Measurements from ENCODE around the gene DNAH11.
"Not testable (repeated sequence)": the region's sequence is repeated elsewhere in the genome, so short reads cannot be mapped to it uniquely, and the experiment has no call there.

The DNAH11 gene

DNA sequence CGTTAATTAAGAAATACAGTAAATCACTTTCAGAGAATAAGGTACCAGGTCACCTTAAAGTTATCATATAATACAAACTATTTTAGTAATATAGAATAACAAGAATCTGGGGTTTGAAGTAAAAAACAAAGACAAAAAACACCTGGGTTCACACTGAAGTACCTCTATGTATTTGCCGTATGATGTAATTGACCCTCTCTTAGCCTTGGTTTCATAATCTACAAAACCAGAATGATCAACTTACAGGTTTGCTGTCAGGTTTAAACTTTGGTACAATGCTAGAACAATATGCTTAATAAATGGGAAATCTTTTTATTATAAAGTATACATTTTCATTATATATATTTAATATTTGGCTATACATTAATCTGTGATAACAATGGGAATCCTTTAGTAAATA lies 344.5 kb downstream of the DNAH11 start:
- no peak for DNase-seq

GRCh38 chr7:21887779-21888178 lies 344.9 kb downstream of the DNAH11 start:
- DNase-seq, result no peak

DNA sequence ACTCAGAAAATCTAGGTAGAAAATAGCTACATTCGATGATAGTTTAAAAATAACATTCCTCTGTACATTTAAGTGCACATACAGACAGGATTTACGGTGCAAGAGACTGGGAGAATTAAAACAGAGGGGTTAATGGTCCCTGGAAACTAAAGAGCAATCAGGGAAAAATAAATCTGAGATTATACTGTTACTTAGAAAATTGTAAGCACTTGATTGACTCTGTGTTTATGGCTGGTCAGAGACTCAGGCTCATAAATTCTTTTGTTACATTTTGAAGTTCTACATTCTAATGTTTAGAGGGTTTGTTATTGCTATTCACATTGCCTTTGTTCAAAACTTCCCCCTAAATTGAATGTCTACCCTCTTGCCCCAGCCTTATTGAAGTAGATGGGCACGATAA lies 348.5 kb downstream of the DNAH11 start:
- no peak for DNase-seq

DNA sequence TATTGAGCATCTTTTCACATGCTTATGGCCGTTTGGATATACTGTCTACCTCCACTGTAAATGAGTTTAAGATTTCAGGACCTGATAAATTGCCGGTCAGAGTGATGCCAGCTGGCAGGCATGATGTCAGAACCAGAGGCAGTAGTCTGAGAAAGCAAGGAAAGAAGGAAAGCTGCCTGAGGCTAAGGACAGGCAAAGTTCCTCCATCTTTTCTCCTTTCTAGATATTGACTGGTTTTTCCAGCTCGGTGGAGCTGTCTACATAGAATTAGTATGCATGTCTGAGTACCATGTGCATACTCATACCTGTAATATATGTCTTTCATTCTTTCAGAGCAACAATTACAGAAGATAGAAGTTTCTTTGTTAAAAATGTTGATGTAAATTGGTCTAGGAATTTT lies 350.6 kb downstream of the DNAH11 start:
- DNase-seq, result no peak

- DNase-seq, result peak in 1 of 14 donors; percentile 5
These were observed 355.6 kb downstream of the DNAH11 start for GRCh38 chr7:21898265-21898930.

GRCh38 chr7:21902240-21902639 lies 359.4 kb downstream of the DNAH11 start:
- no peak for DNase-seq

DNA sequence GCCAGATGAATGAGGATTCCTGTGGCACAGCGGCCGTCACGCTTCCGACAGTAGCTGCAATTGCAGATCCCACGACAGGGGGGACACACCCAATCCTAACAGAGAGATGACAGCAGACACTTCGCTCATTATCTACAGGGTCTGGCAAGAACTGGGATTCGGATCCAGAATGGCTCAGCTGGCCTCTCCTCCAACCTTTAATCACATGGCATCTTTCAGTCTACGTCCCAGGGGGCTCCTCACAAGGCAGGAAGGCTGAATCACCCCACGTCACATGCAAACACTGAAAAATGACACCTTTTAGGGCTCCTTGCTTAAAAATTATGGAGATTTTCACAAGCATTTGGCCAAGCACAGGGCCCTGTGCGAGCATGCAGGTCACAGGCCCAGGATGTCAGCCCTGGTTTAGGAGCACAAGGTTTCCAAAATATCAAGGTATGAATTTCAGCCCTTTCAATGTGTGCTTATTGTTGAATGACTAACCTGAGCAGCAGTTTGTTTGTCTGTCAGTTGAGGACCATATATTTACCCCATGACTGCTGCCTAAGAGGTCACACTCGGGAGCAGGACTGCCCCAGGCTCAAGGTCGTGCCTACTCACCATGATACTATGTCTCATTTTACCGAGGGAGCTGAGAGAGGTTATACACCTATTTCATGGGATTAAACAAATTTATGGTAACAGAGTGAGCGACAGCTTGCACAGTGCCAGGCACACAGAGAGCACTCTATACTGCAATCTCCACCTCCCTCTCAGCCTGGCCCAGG lies 360.4 kb downstream of the DNAH11 start:
- DNase-seq, result no peak

GRCh38 chr7:21908746-21909145 lies 365.9 kb downstream of the DNAH11 start:
- DNase-seq, result no peak

GRCh38 chr7:21910253-21910652 lies 367.4 kb downstream of the DNAH11 start:
- DNase-seq, result no peak

DNA sequence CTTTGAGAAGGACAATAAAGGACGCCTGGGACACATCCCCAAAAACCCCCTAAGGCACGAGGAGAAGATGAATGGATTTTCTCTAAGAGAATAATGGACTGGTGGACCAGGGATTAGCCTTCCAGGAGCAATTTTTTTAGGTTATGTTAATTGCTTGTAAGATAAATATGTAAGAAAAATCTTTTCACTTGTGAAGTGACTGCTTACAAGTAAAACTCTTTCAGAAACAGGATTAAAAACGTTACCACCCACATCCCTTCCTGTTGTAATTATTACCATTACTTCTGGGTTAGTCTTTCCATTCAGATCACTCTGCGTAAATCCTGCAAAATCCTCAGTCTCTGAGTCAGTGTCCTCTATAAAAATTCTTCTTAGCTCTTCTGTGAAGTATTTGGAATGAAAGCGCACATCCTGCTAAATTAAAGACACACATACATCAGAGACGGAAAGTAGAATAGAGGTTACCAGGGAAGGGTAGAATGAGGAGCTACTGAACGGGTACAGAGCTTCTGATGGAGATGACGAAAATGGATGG lies 368.6 kb downstream of the DNAH11 start:
- DNase-seq, result no peak

- DNase-seq, result no peak
These were observed 369.5 kb downstream of the DNAH11 start for GRCh38 chr7:21912305-21912704.

- DNase-seq, result no peak
These were observed 370.3 kb downstream of the DNAH11 start for GRCh38 chr7:21912931-21913780.

GRCh38 chr7:21914671-21915070 lies 371.8 kb downstream of the DNAH11 start:
- DNase-seq, result no peak

GRCh38 chr7:21915140-21915539 lies 372.3 kb downstream of the DNAH11 start:
- DNase-seq, result no peak

DNA sequence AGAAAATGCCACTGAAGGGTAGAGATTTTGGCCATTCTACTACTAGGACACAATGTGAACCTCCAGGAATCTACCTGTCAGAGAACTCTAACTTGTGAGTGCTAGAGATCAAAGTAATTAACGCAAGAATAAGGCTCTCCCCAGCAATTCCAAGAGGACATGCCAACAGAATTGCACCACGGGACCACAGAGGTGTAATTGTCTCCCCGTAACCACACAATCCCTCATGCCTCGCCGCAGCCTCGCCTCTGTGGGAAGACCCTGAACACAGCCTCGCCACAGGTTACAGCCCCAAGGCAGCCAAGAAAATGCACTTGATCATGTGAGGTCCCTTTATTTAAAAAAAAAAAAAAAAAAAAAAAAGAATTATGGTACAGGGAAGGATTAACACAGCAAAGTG lies 373.3 kb downstream of the DNAH11 start:
- DNase-seq, result no peak

- no peak for DNase-seq
These were observed 373.8 kb downstream of the DNAH11 start for GRCh38 chr7:21916629-21917028.

GRCh38 chr7:21918216-21918615 lies 375.4 kb downstream of the DNAH11 start:
- no peak for DNase-seq

- DNase-seq, result no peak
These were observed 378.1 kb downstream of the DNAH11 start for GRCh38 chr7:21920936-21921335.

GRCh38 chr7:21922605-21923004 lies 379.8 kb downstream of the DNAH11 start:
- DNase-seq, result no peak

DNA sequence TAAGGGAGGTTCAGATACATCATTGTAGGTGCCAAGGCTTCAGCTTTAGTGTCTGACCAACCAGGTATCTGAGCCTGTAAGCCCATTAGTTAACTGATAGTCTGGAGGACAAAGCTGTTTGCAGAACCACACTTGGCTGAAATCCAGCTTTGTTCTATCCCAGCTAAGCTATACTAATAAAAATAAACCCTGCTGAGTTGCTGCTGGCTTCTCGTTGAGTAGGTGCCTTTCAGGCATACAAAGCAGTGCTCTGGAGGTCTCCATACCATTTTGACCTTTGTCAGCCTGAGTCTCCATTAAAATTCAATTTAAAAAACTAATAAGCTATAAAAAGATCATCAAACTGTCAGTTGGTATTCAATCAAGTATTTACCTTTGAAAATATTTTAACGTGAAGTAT lies 380.8 kb downstream of the DNAH11 start:
- DNase-seq, result no peak

DNA sequence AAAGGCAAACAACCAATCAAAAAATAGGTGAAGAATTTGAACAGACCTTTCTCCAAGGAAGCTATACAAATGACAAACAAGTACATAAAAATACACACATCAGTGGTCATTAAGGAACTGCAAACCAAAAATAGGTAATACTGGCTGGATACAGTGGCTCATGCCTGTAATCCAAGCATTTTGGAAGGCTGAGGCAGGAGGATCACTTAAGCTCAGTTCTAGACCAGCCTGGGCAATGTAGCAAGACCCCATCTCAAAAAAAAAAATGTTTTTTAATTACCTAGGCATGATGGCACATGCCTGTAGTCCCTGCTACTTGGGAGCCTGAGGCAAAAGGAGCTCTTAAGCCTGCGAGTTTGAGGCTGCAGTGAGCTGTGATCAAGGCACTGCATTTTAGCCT lies 383.6 kb downstream of the DNAH11 start:
- no peak for DNase-seq

DNA sequence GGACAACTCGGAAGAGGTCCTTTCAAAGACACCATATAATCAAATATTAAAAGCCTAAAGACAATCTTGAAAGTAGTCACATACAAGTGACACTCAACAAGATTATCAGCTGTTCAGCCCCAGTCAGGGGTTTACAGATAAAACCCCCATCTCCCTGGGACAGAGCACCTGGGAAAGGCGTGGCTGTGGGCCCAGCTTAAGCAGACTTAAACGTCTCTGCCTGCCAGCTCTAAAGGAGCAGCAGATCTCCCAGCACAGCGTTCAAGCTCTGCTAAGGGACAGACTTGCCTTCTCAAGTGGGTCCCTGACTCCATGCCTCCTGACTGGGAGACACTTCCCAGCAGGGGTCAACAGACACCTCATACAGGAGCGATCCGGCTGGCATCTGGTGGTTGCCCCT lies 384.9 kb downstream of the DNAH11 start:
- DNase-seq, result no peak

DNA sequence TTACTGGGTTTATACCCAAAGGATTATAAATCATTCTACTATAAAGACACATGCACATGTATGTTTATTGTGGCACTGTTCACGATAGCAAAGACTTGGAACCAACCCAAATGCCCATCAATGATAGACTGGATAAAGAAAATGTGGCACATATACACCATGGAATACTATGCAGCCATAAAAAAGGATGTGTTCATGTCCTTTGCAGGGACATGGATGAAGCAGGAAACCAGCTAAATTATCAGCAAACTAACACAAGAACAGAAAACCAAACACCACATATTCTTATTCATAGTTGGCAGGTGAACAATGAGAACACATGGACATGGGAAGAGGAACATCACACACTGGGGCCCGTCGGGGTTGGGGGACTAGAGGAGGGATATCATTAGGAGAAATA lies 390.5 kb downstream of the DNAH11 start:
- not testable (repeated sequence) for DNase-seq

All from C1 segment of cervical spinal cord (tissue), 14 donors.